G401 (cell line): Measurements from ENCODE around the gene SHROOM1. TPM values are rescaled to one million over a fixed set of nuclear protein-coding genes. Genes with fewer than 3 reads are reported as not detected.

Experiments used
- DNase-seq: peaks from one replicate; pipeline ENCODE4 v3.0.0-alpha.2; 2015; ENCODE audit warnings: low spot score
- in situ Hi-C: cut with HindIII; loops from 2 replicates; pipeline ENCODE4 v1.10.0; 2016; ENCODE audit warnings: low sequenced_read_pairs, mixed read lengths
- total RNA-seq: library from RNA; depleted of rRNA; stranded (reverse); fragments of >200 nt; shearing (Covaris generic); gene quantifications from 2 replicates; pipeline ENCODE4 v1.2.3, GENCODE V29; 2014; rRNA removed

SHROOM1 gene
- total RNA-seq, 1 experiment from 2014 or later: 5.9 TPM

DNA sequence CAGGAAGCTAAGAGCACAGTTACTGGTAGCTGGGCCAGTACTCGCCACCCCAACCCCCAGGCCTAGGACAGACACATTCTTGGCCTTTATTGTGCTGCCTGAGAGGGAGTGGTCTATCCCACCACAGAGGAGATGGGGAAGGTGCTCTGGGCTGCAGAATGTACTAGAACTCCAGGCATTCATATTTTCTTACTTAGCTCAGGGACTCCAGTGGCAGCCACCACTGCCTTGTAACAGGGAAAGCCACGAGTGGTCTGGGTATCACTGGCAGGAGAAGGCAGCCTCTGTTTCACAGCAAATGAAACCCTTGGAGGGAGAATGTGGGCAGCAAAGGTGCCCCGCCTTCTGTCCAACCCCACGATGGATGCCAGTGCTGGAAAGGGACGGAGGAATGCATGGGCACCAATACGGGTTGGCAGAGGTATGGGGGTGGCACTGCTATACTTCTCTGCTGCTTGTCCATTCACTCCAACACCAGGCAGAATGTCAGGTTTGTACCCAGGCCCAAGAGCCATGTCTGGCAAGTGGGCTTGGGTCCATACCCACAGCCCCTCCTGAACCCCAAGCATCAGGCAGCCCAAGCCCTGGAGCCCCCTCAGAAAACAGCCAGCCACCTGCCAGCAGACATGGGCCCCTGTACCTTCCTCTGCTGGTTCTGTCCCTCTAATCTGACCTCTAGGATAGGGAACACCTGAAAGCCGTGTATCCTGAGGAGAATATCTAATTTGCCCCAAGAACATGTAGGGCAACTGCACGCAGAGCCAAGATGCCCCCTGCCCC, 58.0 kb downstream of the SHROOM1 start:
- DNase-seq: no peak
- in situ Hi-C loops: no loop called here

Other genes starting within 250 kb of the SHROOM1 start
- not detected in 2 replicates for gene IL13, start 172.5 kb downstream of the SHROOM1 start, total RNA-seq
- not detected in 2 replicates for gene IL4, start 156.7 kb downstream of the SHROOM1 start, total RNA-seq
- 1.4 and 6.4 TPM in 2 replicates for gene KIF3A, start 93.1 kb downstream of the SHROOM1 start, total RNA-seq
- 0.07 TPM in 1 of 2 replicates, not detected in the other for gene CCNI2, start 83.2 kb downstream of the SHROOM1 start, total RNA-seq
- 33.3 and 47.8 TPM in 2 replicates for gene SEPTIN8, start 53.4 kb downstream of the SHROOM1 start, total RNA-seq
- 0.78 and 1.1 TPM in 2 replicates for gene SOWAHA, start 17.3 kb downstream of the SHROOM1 start, total RNA-seq
- gene GDF9, start 35.8 kb upstream of the SHROOM1 start, total RNA-seq: 0.12 and 1.3 TPM in 2 replicates
- gene UQCRQ, start 36.0 kb upstream of the SHROOM1 start, total RNA-seq: 108 and 215 TPM in 2 replicates
- gene LEAP2, start 43.0 kb upstream of the SHROOM1 start, total RNA-seq: not detected in 2 replicates
- gene AFF4, start 133.0 kb upstream of the SHROOM1 start, total RNA-seq: 19.5 and 21.3 TPM in 2 replicates
- 17.7 and 26.2 TPM in 2 replicates for gene ZCCHC10, start 195.9 kb upstream of the SHROOM1 start, total RNA-seq
- gene HSPA4, start 221.4 kb upstream of the SHROOM1 start, total RNA-seq: 217 and 267 TPM in 2 replicates